Body of pancreas (tissue), 4 donors: ENCODE measurements around the gene BTBD3.

ENCODE experiments used
- CTCF ChIP-seq, 7 experiments: fragments of 450-650 bp in 4 of 7; fragments of 200-600 bp in 3 of 7; sonication (generic) in 3 of 7; IDR thresholded peaks; one replicate each; pipeline ENCODE4 v1.5.1; 2016 to 2019; ENCODE audit warnings: antibody characterized with exemption in 7 of 7
- POLR2A ChIP-seq, 3 donors: fragments of 450-650 bp; IDR thresholded peaks; one replicate each; pipeline ENCODE4 v1.6.1; 2016; ENCODE audit warnings: antibody characterized with exemption in 3 of 3, mild to moderate bottlenecking in 2 of 3

DNA sequence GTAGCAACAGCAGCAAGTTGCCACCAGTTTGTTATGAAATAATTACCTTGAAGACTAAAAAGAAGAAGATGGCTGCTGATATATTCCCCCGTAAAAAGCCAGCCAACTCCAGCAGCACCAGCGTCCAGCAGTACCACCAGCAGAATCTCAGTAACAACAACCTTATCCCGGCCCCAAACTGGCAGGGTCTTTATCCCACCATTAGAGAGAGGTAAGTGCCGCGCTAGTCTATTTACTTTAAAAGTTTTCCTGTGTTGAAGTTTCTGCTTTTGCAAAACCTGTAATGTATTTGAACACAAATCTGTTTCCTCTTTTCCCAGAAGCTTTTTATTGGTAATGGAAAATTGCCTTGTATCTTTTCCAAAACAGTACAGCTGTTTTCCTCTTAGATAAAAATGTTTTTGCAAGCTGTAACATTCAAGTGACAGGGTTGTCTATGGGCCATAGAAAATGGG lies 725 bp downstream of the BTBD3 start:
- TF ChIP-seq CTCF (IDR thresholded peaks at IDR 0.05) (no peak), POLR2A (IDR thresholded peaks at IDR 0.05) (no peak)
